Stimulated activated CD4-positive, alpha-beta T cell treated with anti-CD3 and anti-CD28 coated beads, Interleukin-1b, Interleukin-23, amount 100 ng/mL, for 24 hours (primary cell): ENCODE data around the gene SPDYA.

Source experiments
- DNase-seq, 4 experiments: peaks; one replicate each; pipeline ENCODE4 v3.0.0-alpha.2; 2020; ENCODE audit warnings: low read depth in 4 of 4, low spot score in 1 of 4

Gene SPDYA

DNA sequence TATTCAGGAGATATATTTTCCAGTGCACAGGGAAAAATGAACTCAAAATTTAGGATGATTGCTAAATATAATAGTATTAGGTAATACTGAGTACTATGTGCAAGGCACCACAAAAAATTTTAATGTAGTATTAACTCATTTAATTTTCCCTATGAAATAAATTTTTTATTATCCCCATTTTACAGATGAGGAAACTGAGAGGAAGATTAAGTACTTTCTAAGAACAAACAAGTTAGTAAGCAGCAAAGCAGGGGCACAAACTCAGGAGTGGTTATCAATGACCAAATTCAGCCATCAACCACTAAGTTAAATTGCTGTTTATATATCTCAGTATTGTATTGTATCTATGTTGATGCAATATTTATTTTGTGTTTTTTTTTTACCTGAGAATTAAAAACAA lies 14.2 kb downstream of the SPDYA start:
- DNase-seq: no peak

DNA sequence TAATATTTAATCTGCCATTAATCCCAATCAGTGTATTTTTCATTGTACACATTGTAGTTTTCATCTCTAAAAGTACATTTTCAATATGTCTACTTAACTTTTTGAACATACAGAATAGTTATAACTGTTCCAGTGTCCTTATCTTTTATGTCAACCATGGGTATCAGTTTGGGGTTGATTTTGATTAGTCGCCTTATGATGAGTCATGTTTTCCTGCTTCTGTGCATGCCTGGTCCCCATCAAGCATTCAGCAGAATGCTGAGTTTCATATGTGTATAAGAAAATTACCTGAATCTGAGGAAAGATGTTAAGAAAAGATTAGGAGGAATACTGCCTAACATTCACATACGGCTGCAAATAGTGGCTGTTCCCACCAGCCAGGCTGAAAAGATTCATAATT lies 17.7 kb downstream of the SPDYA start:
- DNase-seq: no peak

DNA sequence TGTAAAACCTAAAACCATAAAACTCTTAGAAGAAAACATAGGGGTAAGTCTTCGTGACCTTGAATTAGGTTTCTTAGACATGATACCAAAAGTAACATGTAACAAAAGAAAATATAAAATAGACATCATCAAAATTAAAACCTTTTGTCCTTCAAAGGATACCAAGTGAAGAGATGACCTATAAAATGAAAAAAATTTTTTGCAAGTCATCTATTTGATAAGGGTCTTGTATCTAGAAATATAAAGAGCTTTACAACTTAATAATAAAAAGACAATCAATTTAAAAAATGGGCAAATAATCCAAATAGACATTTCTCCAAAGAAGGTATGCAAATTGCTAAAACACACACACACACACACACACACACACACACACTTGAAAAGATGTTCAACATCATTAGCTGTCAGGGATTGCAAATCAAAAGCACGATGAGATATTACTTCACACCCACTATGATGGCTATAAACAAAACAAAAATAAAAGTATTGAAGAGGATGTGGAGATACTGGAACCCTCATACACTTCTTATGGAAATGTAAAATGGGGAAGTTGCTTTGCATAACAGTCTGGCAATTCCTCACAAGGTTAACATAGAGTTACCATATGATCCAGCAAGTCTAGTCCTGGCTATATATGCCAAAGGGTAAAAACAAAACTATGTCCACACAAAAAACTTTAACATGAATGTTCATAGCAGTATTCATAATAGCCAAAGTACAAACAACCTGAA lies 23.3 kb downstream of the SPDYA start:
- DNase-seq: no peak

DNA sequence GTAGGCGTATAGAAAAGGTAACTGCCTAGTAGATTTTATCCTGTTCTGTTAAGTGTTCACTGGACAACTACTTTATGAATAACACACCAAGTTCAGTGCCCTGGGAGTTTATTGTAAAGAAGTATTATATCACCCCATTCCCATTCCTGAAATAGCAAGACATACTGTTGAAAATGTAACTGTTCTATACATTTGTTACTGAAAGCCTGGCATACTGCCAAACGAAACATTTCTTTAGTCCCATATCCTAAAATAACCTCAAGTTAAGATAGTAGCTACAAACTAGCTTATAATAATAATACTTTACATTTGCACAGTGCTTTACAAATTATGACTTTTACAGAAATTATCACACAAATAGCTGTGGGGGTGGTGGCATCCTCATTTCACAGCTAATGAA lies 25.1 kb downstream of the SPDYA start:
- no peak for DNase-seq

DNA sequence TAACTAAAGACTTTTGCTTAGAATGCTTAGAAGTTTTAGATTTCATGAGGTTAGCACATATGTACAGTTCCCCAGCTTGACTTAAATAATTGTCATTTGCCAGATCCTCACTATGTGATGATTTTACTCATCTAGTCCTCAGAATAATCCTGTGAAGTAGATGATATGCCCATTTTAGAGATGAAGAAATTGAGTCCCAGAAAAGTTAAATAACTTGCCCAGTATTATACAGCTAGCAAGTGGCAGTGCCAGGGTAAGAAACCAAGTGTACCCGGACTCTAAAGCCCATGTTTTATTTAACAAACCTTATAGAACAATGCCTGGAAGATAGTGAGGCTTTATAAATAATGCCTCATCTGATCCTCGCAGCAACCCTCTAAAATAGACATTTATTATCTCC lies 28.3 kb downstream of the SPDYA start:
- DNase-seq: no peak

DNA sequence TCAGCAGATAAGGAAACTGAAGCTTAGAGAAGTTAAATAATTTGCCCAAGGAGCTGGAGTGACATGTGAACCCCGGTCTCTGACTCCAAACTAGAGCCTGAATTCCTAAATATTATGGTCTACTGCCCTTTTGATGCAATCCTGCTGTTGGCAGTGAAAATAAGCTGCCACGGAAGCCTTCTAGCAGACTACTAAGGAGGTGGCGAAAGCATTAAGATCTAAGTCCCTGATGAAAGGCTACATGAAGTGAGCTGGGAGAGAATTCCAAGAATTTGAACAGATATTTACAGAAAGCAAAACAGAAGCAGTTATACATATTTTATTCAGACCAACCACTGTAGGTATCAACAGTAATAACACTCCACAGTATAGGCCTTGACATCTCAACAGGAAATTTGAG lies 31.4 kb downstream of the SPDYA start:
- no peak for DNase-seq

DNA sequence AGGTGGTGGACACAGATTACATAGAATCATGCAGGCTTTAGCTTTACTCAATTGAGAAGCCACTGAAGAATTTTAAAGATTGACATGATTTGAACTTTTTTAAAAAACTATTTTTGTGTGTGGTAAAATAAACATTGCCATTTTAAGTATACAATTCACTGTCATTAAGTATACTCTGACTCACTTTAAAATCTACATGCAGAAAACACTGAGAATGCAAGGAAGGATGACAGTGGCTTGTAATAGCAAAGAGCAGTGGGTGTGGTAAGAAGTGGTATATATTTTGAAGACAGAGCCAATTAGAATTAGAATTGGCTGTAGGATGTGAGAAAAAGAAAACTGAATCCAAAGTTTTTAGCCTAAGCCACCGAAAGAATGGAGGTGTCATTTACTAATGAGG lies 44.6 kb downstream of the SPDYA start:
- DNase-seq: no peak

DNA sequence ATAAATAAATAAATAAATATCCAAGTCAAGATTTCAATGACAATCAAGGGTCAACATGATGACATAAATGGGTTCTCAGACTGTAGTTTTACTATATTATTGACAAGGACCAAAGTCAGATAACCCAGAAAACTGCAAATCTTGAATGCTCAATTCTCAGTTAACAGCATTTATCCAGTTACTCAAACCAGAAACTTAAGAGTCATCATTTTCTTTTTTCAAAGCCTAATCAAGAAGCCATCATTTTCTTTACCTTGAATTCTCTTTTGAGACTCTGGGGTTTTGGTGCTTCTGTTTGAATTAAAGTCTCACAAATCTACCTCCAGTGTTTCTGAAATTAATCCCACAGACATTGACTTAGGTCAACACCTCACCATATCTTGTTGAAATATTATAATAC lies 45.3 kb downstream of the SPDYA start:
- DNase-seq: no peak

DNA sequence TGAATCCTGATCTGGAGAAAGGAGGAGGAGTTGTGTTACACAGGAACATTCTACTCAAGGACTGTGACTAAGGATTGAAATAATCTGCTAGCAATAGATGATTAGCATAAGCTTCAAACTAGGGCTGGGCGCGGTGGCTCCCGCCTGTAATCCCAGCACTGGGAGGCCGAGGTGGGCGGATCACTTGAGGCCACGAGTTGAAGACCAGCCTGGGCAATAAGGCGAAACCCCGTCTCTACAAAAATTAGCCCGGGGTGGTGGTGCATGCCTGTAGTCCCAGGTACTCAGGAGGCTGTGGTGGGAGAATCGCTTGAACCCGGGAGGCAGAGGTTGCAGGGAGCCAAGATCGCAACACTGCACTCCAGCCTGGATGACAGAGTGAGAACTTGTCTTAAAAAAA lies 58.0 kb downstream of the SPDYA start:
- DNase-seq: no peak

DNA sequence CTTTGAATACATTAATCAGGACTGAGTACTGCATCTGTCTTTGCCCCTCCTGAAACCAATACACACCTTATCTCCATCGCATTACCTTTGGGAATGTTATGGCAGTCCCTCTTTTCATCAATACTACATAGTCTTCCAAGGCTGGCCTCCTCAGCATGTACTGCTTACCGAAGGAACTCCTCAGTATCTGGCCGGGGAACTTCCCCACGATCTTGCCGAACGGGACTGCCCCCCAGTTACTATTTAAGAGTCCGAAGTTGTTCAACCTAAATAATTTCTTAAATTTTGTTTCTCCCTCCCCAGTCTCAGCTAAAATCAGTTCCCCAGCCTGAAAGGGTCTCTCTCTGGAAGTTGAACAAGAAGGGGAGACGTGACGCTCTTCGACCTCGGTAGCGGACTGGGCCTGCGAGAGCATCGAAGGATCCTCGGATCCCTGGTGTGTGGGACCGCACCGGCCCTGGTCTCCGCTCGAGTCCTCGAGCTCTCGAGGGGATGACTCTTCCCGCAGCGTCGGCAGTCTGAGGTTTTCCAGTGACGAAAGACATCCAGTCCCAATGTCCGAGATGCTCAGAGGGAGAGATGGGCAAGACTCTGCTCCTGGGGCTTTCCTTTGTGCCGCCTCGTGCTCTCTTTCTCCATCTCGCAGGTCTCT lies 59.0 kb downstream of the SPDYA start:
- DNase-seq: peak in 1 of 4 experiments; percentile 6

DNA sequence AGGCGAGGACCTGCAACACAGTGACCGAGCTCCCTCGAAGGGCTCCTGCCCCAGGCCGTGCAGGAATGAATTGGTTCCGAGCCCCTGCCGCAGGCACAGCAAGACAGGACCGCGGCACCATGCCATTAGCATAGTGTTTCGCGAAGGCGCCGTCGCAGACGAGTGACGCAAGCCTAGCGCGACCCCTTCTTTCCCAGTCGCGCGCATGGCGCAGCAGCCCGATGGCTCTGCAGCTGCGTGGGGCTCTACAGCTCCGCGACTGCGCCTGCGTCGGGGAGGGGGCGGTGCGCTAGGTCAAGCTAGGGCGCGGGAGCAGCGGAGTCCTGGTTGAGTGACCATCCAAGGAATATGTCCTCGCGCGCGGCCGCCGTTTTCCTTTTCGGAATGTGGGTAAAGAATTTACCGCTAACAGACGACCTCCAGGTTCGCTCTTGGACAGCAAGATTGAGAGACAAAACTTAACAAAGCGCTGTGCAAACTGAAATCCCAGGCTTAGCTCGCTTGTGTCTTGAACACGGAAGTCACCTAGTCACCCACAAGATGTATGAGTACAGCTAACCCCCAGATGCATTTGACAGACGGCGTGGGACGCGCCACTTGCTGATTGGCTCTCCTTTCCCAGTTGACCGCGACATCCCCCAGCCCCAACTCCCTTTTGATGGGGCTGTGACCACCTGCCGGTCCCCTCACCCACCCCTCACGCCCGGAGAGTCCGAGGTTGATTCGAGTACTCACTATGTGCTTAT lies 59.7 kb downstream of the SPDYA start, which contains the start of gene TRMT61B:
Gene TRMT61B, minus strand, starts transcription at position 164 of the 746 bp plus-strand sequence. Its CDS starts 32 bp downstream, at position 132.
- peak; percentile 96 to 97 (median 96) for DNase-seq

DNA sequence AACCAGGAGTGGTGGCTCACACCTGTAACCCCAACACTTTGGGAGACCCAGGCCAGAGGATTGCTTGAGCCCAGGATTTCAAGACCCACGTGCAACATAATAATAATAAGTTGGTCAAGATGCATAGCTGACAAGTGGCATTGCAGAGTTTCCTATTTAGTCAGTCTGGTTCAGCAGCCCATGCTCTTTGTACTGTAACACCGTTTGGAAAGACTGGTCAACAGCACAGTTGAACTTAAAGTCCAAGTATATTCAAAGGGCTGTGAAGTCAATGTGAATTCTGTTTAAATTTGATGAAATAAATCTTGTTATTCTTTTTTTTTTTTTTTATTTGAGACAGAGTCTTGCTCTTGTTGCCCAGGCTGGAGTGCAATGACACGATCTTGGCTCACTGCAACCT lies 61.0 kb downstream of the SPDYA start:
- no peak for DNase-seq

DNA sequence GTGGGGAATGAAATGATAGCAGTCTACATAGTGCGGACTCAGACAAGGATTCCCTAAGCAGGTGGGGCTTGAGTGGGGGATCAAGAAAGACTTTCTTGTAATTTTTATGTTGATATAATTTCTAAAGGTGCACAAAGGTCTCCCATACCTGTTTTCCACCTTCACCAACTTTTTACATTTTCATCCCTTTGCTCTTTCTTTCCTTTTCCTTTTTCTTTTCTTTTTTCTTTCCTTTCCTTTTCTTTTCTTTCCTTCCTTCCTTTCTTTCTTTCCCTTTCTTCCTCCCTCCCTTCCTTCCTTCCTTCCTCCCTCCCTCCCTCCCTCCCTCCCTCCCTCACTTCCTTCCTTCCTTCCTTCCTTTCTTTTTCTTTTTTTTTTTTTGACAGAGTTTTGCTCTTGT lies 69.6 kb downstream of the SPDYA start:
- DNase-seq: no peak

DNA sequence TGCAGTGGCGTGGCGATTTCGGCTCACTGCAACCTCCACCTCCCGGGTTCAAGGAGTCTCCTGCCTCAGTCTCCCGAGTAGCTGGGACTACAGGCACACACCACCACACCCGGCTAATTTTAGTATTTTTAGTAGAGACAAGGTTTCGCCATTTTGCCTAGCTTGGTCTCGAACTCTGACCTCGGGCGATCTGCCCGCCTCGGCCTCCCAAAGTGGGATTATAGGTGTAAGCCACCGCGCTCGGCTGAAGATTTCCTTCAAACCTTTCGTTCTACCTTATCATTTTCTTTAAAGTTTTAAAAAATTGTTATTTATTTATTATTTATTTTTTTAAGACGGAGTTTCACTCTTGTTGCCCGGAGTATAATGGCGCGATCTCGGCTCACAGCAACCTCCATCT lies 82.9 kb downstream of the SPDYA start:
- DNase-seq: no peak

DNA sequence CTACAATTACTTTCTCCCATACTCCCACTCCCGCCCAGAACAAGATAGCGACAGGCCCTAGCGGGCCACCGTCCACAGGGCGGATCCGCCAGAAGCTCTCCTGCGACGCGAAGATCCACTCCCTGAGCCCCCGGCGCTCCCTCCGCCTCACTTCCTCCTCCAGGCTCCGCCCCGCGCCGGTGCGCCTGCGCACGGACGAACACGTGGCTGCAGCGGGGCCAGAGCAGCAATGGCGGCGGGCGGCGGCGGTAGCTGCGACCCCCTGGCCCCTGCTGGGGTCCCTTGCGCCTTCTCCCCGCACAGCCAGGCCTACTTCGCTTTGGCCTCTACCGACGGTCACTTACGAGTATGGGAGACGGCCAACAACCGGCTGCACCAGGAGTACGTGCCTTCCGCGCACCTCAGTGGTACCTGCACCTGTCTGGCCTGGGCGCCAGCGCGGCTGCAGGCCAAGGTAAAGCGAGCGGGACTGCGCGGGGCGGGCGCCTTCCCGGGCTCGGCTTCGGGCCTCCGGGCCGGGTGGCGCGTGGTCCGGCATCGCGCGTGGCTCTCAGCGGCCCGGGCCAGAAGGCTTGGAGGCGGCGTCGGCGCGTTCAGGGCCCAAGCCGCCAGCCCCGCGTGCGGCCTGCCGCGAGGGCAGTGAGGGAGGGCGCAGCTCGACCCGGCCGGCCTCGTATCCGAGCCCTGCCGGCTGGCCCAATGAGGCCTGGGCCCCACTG lies 84.0 kb downstream of the SPDYA start, which contains the start of gene WDR43:
Gene WDR43, plus strand, starts transcription at position 198 of the 719 bp plus-strand sequence. Its CDS starts 32 bp downstream, at position 230.
- DNase-seq: peak; percentile 88 to 97 (median 94)

DNA sequence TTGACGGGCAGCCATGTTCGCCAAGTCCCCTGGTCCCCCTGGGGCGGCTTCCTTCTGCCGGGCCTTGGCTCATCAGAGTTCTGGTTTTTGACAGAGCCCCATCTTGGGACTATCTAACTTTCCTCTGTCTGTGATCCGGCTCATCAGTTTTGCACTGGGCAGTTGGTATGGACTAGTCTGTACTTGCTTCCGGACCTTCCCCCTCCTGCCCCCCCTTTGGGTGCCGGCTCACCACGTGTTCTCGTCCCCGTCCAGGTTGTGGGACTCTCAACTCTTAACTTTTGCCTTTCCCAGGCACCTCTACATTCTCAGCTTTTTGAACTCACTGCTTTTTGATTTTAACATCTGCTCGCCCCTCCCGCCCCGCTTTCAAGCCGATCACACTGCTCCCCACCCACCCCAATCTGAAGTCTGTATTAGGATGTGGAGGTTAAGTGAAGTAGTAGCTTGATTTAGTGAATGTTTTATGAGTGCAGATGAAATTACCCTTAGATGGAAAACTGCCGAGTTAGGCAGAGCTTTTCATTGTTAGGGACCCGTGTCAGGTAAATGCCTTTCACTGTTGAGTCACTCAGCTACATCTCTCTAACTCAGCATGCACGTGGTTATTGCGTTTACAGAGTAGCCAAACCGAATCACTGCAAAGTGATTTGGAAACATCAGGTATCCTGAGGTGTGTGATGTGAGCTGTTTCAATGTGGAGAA lies 84.7 kb downstream of the SPDYA start:
- DNase-seq: peak; percentile 25 to 32 (median 29)

DNA sequence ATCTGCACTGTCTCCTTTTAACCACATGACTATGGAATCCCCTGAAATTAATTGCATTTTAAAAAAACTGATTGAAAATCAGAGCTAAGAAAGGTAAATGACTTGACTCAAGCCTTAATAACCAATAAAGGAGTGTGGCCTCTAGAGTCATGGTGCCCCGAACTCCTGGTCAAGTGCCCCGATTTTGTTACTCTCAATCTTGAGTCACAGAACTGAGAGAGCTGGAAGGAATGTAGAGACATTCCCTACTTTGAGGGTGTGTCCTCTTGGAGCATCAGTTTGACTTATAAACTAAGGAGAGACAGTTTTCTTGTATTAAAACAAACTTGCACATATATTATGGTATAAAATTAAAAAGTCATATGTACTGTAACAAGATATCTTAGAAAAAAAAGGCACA lies 86.3 kb downstream of the SPDYA start:
- DNase-seq: no peak

DNA sequence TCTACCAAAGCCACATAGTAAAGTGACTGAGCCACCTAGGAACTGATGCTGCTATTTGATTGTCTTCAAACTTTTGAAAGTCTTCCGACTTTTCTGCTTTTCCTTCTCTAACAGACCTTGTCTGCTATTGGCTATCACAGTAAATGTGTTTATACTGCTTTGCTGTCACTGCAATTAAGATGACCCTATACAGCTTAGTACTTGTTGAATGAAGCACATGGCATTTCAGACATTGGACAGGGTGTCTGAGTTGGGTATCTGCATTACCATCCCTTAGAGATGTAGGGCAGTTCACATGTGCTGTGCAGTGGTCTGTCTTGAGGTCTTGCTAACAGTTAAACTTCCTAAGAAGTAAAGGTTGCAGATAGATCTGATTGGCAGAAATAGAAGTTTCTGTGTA lies 87.4 kb downstream of the SPDYA start:
- no peak for DNase-seq
